WERI-Rb-1 (cell line): ENCODE data around the gene NDUFAF8.
A peak's percentile ranks its signal among the peaks of the same experiment; 100 is the strongest.

ENCODE experiments used
- DNase-seq: peaks from one replicate; pipeline ENCODE4 v3.0.0-alpha.2; 2020
- H3K27ac ChIP-seq: fragments of 250-450 bp; sonication (Bioruptor Pico); 2 replicates; pipeline ENCODE4 v1.5.1; 2020; ENCODE audit warnings: mild to moderate bottlenecking, moderate library complexity
- H3K27me3 ChIP-seq: fragments of 250-450 bp; sonication (Bioruptor Pico); 2 replicates; pipeline ENCODE4 v1.5.1; 2021; ENCODE audit warnings: mild to moderate bottlenecking, low read depth, moderate library complexity; ENCODE audit not compliant: insufficient read depth, severe bottlenecking
- H3K36me3 ChIP-seq: fragments of 250-450 bp; sonication (Bioruptor Pico); 2 replicates; pipeline ENCODE4 v1.5.1; 2020; ENCODE audit warnings: mild to moderate bottlenecking, moderate library complexity
- H3K4me3 ChIP-seq: 2 replicates; pipeline ENCODE4 v1.5.1; 2011; ENCODE audit warnings: low read depth, mild to moderate bottlenecking, control low read depth, low read length
- H3K9me3 ChIP-seq: fragments of 250-450 bp; sonication (Bioruptor Pico); 2 replicates; pipeline ENCODE4 v1.5.1; 2021; ENCODE audit warnings: mild to moderate bottlenecking, moderate library complexity; ENCODE audit not compliant: severe bottlenecking
- TF ChIP-seq, protein P1 (sequence below): IDR thresholded peaks from 2 replicates; pipeline ENCODE4 v1.5.1; 2011; ENCODE audit warnings: low read depth, mild to moderate bottlenecking, control low read depth, inconsistent platforms, low read length

The NDUFAF8 gene

DNA sequence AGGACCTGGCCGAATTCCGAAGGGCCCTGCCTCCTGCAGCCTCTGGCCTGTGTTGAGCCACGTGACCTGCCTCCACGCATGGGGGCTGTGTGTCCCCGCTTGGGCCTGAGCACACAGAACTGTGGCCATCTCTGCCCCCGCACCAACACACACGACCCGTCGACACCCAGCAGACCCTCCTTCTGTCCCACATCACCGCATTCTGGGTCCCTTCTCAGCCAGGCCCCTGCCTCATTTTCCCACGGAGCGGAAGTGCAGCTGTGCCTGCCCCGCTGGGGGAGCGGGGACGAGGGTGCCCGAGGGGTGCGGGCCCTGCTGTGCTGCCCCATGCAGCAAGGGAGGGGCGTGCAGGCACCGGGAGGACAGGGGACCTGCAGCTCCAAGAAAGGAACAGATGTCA lies 18.4 kb downstream of the NDUFAF8 start:
- H3K36me3 ChIP-seq: peaks cover 20% of the 10 kb centered on the region
- no peak overlapping the region for H3K27ac ChIP-seq
- no peak for DNase-seq
- TF ChIP-seq, protein P1, sequence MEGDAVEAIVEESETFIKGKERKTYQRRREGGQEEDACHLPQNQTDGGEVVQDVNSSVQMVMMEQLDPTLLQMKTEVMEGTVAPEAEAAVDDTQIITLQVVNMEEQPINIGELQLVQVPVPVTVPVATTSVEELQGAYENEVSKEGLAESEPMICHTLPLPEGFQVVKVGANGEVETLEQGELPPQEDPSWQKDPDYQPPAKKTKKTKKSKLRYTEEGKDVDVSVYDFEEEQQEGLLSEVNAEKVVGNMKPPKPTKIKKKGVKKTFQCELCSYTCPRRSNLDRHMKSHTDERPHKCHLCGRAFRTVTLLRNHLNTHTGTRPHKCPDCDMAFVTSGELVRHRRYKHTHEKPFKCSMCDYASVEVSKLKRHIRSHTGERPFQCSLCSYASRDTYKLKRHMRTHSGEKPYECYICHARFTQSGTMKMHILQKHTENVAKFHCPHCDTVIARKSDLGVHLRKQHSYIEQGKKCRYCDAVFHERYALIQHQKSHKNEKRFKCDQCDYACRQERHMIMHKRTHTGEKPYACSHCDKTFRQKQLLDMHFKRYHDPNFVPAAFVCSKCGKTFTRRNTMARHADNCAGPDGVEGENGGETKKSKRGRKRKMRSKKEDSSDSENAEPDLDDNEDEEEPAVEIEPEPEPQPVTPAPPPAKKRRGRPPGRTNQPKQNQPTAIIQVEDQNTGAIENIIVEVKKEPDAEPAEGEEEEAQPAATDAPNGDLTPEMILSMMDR: no peak
- no peak overlapping the region for H3K4me3 ChIP-seq
- no peaks in the 10 kb centered on the region for H3K27me3 ChIP-seq
- H3K9me3 ChIP-seq: no peaks in the 10 kb centered on the region

DNA sequence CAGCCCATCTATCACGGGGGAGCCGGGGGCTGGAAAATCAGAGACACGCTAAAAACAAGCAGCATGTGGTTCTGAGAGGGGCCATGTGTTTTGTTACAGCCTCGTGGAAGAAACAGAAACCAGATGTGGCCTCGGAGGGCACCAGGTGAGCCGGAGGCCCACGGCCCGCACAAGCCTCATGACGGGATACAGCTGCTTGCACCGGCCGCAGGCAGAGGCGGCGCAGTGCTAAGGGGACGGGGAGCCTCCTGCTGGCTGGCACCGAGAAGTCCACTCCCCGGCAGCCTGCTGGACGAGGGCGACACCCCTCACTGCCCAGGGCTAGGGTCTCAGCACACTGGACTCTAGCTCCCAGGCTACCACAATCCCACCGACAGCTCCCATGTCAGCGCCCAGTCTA lies 19.2 kb downstream of the NDUFAF8 start:
- H3K4me3 ChIP-seq: no peak overlapping the region
- H3K36me3 ChIP-seq: peaks cover 20% of the 10 kb centered on the region
- no peaks in the 10 kb centered on the region for H3K27me3 ChIP-seq
- no peak overlapping the region for H3K27ac ChIP-seq
- no peak for DNase-seq
- TF ChIP-seq, protein P1: peak; percentile 74
- no peaks in the 10 kb centered on the region for H3K9me3 ChIP-seq

DNA sequence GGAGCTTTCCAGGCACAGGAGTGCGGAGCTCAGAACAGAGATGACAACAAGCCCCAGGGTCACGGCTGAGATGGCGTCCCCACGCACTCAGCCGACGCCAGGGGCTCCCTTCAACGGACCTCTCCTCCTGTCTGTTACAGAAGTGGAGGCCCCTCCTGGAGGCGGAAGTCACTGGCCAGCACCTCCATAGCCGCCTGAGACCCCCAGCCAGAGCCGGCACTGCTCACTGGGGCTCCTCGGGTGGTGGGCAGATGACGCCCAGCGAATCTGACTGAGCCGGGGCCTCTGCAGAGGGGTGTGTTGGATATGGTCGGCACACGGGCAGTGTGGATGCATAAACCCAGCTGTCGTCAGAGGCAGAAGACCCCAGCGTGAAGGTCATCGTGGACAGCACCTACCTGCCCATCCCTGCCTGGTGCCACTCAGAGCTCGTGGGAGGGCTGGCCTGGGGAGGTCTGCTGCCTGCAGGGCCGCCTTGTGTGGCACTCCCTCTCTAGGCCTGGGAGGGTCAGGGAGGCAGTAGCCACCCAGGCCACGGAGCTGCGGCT lies 20.0 kb downstream of the NDUFAF8 start:
- peaks cover 26% of the 10 kb centered on the region for H3K36me3 ChIP-seq
- DNase-seq: no peak
- TF ChIP-seq, protein P1: no peak
- H3K27ac ChIP-seq: no peak overlapping the region
- no peak overlapping the region for H3K4me3 ChIP-seq
- no peaks in the 10 kb centered on the region for H3K27me3 ChIP-seq
- H3K9me3 ChIP-seq: no peaks in the 10 kb centered on the region

DNA sequence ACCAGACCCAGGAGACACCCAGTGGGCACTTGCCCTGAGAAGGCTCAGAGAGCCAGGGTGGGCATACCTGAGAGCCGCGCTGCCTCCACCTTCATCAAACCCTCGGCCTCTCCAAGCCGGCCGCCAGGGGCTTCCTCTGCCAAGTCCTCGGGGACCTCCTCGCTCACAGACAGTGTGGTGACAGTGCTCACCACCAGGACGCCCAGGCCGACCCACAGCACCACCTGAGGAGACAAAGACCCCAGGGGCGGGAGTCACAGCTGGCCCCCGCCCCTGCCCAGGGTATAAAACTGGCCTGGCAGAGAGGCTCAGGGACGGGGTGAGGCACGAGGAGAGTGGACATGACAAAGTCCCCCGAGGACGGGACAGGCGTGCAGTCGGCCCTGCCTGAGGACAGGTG lies 21.1 kb downstream of the NDUFAF8 start:
- H3K27ac ChIP-seq: no peak overlapping the region
- H3K36me3 ChIP-seq: peaks cover 32% of the 10 kb centered on the region
- TF ChIP-seq, protein P1: no peak
- no peak for DNase-seq
- no peaks in the 10 kb centered on the region for H3K9me3 ChIP-seq
- no peak overlapping the region for H3K4me3 ChIP-seq
- no peaks in the 10 kb centered on the region for H3K27me3 ChIP-seq

DNA sequence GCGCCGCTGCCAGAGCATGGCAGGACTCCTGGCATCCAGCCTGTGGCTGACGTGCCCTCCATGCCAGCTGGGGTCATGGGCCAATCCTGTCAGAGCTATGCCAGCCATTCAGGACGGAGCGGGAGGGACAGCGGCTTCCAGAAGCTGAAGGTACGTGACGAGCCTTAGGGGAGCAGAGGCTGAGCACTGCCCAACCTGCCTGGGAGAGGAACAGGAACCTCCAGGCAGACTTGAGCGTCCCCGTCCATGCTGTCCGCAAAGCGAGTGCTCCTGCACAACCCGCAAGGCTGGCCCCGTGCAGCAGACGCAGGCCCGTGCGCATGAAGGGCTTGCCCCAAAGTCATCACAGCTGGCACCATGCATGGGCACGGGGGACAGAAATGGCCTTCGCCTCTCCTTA lies 21.5 kb downstream of the NDUFAF8 start:
- no peaks in the 10 kb centered on the region for H3K9me3 ChIP-seq
- no peak for DNase-seq
- no peak overlapping the region for H3K27ac ChIP-seq
- TF ChIP-seq, protein P1: no peak
- no peaks in the 10 kb centered on the region for H3K27me3 ChIP-seq
- no peak overlapping the region for H3K4me3 ChIP-seq
- peaks cover 37% of the 10 kb centered on the region for H3K36me3 ChIP-seq

DNA sequence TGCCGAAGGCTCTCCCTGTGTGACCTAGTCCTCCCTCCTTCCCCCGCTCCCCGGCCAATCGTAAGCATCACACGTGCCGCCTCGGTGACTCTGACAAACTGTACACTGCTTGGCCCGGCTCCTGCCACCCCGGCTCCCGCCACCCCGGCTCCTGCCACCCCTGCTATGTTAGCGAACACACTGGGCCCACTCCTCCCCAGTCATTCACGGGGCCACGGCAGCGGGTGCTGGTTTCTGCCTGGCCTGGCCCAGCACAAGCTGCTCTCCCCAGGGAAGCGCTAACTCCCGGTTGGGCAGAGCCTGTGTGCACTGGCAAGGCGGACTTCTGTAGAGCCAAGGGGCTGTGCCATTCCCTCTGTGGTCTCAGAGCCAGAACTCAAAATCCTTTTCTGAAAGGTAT lies 22.0 kb downstream of the NDUFAF8 start:
- H3K9me3 ChIP-seq: no peaks in the 10 kb centered on the region
- no peak overlapping the region for H3K27ac ChIP-seq
- no peaks in the 10 kb centered on the region for H3K27me3 ChIP-seq
- no peak for DNase-seq
- H3K4me3 ChIP-seq: no peak overlapping the region
- H3K36me3 ChIP-seq: peaks cover 42% of the 10 kb centered on the region
- TF ChIP-seq, protein P1: no peak
